PC-9 (cell line): Measurements from ENCODE around the gene GOLGA8J. TPM values are rescaled to one million over a fixed set of nuclear protein-coding genes. Genes with fewer than 3 reads are reported as not detected.

Experiments used
- BruUV-seq: library from RNA; stranded (reverse); fragments of 400-500 nt; replicated peaks from 2 replicates; lab custom pipeline; 2021; lab: Mats Ljungman, UMichigan
- CTCF ChIA-PET: fragments of 300-600 bp; sonication (Branson Sonifier 250); formaldehyde crosslinking; loops from one replicate; lab custom pipeline; 2022; ENCODE audit warnings: antibody characterized with exemption; lab: Charles Lee
- POLR2A ChIA-PET: fragments of 300-600 bp; sonication (Branson Sonifier 250); formaldehyde crosslinking; loops from one replicate; lab custom pipeline; 2022; ENCODE audit warnings: antibody characterized with exemption; ENCODE audit not compliant: unreplicated experiment; lab: Charles Lee
- DNase-seq, 2 experiments: peaks; one replicate each; pipeline versions ENCODE4 v3.0.0 to v3.0.0-alpha.2; 2015 to 2022; ENCODE audit warnings: mixed read lengths in 1 of 2
- H2AFZ ChIP-seq: fragments of 200-600 bp; sonication (generic); 2 replicates; pipeline ENCODE4 v1.8.1; 2017; ENCODE audit warnings: antibody characterized with exemption
- H3F3A ChIP-seq: fragments of 200-600 bp; sonication (generic); 2 replicates; pipeline ENCODE4 v1.8.1; 2017; ENCODE audit warnings: antibody characterized with exemption, mild to moderate bottlenecking, low read depth; ENCODE audit not compliant: insufficient read depth
- H3K27ac ChIP-seq: fragments of 200-600 bp; sonication (generic); 2 replicates; pipeline ENCODE4 v1.6.1; 2016; ENCODE audit warnings: mixed run types
- H3K27me3 ChIP-seq: fragments of 200-600 bp; sonication (generic); 2 replicates; pipeline ENCODE4 v1.6.1; 2016; ENCODE audit warnings: low read depth, mixed run types; ENCODE audit not compliant: insufficient read depth
- H3K36me3 ChIP-seq: fragments of 200-600 bp; sonication (generic); 2 replicates; pipeline ENCODE4 v1.6.1; 2016; ENCODE audit warnings: low read depth, mixed run types
- H3K4me1 ChIP-seq: fragments of 200-600 bp; sonication (generic); replicated peaks from 2 replicates; pipeline ENCODE4 v1.6.1; 2016; ENCODE audit warnings: mixed run types; ENCODE audit not compliant: insufficient read depth
- H3K4me2 ChIP-seq: fragments of 200-600 bp; sonication (generic); 2 replicates; pipeline ENCODE4 v1.6.1; 2017; ENCODE audit warnings: mixed run types
- H3K4me3 ChIP-seq: fragments of 200-600 bp; sonication (generic); 2 replicates; pipeline ENCODE4 v1.6.1; 2016; ENCODE audit warnings: mixed run types
- H3K79me2 ChIP-seq: fragments of 200-600 bp; sonication (generic); 2 replicates; pipeline ENCODE4 v1.6.1; 2017; ENCODE audit warnings: low read depth, mixed run types
- H3K9me2 ChIP-seq: fragments of 200-600 bp; sonication (generic); 2 replicates; pipeline ENCODE4 v1.8.1; 2017; ENCODE audit warnings: mild to moderate bottlenecking; ENCODE audit not compliant: insufficient read depth
- H3K9me3 ChIP-seq: fragments of 200-600 bp; sonication (generic); 2 replicates; pipeline ENCODE4 v1.8.1; 2016; ENCODE audit warnings: low read depth; ENCODE audit not compliant: insufficient read depth
- H4K20me1 ChIP-seq: fragments of 200-600 bp; sonication (generic); 2 replicates; pipeline ENCODE4 v1.8.1; 2017; ENCODE audit not compliant: insufficient read depth
- EZH2 ChIP-seq: fragments of 200-600 bp; sonication (generic); IDR thresholded peaks from 2 replicates; pipeline ENCODE4 v1.8.0; 2017; ENCODE audit warnings: antibody characterized with exemption, low read depth
- intact Hi-C: fragments of 100-400 bp; cut with micrococcal nuclease; formaldehyde crosslinking; loops from one replicate; pipeline ENCODE4 v1.10.0; 2022; ENCODE audit not compliant: unreplicated experiment
- total RNA-seq: library from RNA; stranded (reverse); gene quantifications from 2 replicates; pipeline ENCODE4 v1.2.3, GENCODE V29; 2021
- TF ChIP-seq, protein P1 (sequence below): fragments of 200-600 bp; sonication (generic); conservative IDR thresholded peaks from 2 replicates; pipeline ENCODE4 v1.6.1; 2017; ENCODE audit warnings: mixed run types, antibody characterized with exemption, mild to moderate bottlenecking, moderate library complexity

GOLGA8J gene
- total RNA-seq, 1 experiment from 2014 or later: not detected

- BruUV-seq: no TSS peak
- intact Hi-C loops: no loop called here
- no peak for DNase-seq
- H4K20me1 ChIP-seq: no peaks in the 10 kb centered on the region
- TF ChIP-seq, protein P1, sequence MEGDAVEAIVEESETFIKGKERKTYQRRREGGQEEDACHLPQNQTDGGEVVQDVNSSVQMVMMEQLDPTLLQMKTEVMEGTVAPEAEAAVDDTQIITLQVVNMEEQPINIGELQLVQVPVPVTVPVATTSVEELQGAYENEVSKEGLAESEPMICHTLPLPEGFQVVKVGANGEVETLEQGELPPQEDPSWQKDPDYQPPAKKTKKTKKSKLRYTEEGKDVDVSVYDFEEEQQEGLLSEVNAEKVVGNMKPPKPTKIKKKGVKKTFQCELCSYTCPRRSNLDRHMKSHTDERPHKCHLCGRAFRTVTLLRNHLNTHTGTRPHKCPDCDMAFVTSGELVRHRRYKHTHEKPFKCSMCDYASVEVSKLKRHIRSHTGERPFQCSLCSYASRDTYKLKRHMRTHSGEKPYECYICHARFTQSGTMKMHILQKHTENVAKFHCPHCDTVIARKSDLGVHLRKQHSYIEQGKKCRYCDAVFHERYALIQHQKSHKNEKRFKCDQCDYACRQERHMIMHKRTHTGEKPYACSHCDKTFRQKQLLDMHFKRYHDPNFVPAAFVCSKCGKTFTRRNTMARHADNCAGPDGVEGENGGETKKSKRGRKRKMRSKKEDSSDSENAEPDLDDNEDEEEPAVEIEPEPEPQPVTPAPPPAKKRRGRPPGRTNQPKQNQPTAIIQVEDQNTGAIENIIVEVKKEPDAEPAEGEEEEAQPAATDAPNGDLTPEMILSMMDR: no peak
- no peak for TF ChIP-seq EZH2
- H3K4me1 ChIP-seq: no peaks in the 10 kb centered on the region
- no peak overlapping the region for H3K4me2 ChIP-seq
- ChIA-PET CTCF (no interaction called here), POLR2A (no interaction called here)
- H3K36me3 ChIP-seq: no peaks in the 10 kb centered on the region
- no peaks in the 10 kb centered on the region for H3K27me3 ChIP-seq
- no peaks in the 10 kb centered on the region for H3K9me2 ChIP-seq
- H3K4me3 ChIP-seq: no peak overlapping the region
- no peaks in the 10 kb centered on the region for H3F3A ChIP-seq
- H3K27ac ChIP-seq: no peak overlapping the region
- H3K9me3 ChIP-seq: no peaks in the 10 kb centered on the region
- H3K79me2 ChIP-seq: no peaks in the 10 kb centered on the region
- no peak overlapping the region for H2AFZ ChIP-seq
These were observed 23.0 kb upstream of the GOLGA8J start for GRCh38 chr15:30059771-30060170.

DNA sequence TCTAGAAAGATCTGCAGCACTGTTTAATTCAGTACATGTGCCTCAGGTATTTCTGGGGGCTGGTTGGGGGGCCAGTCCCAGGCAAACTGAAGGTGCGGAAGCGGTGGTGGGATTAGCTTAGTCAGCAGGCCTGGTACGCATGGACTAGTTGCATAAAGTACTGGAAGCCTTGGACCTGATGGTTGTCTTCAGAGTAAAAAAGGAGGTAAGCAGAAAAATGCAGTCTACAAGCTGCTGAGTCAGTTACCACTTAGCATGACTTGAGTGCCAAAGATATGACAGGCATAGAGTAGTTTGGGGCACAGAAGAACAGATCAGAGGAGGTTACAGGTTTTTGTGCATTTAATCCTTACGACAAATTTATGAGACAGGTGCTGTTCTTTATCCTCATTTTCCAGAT lies 19.9 kb upstream of the GOLGA8J start:
- no peak overlapping the region for H2AFZ ChIP-seq
- POLR2A ChIA-PET: no interaction called here
- no peak overlapping the region for H3K4me2 ChIP-seq
- no peaks in the 10 kb centered on the region for H3K79me2 ChIP-seq
- H3K27ac ChIP-seq: no peak overlapping the region
- H3K9me2 ChIP-seq: no peaks in the 10 kb centered on the region
- H3K36me3 ChIP-seq: no peaks in the 10 kb centered on the region
- no peak for TF ChIP-seq EZH2
- TF ChIP-seq, protein P1: no peak
- no peak for DNase-seq
- no peaks in the 10 kb centered on the region for H4K20me1 ChIP-seq
- CTCF ChIA-PET: no interaction called here
- 0 out of 2 replicates have a peak, but pooled peaks cover 4% of the 10 kb centered on the region for H3K27me3 ChIP-seq
- no peaks in the 10 kb centered on the region for H3K9me3 ChIP-seq
- intact Hi-C loops: no loop called here
- H3K4me1 ChIP-seq: no peaks in the 10 kb centered on the region
- no TSS peak for BruUV-seq
- no peaks in the 10 kb centered on the region for H3F3A ChIP-seq
- no peak overlapping the region for H3K4me3 ChIP-seq

DNA sequence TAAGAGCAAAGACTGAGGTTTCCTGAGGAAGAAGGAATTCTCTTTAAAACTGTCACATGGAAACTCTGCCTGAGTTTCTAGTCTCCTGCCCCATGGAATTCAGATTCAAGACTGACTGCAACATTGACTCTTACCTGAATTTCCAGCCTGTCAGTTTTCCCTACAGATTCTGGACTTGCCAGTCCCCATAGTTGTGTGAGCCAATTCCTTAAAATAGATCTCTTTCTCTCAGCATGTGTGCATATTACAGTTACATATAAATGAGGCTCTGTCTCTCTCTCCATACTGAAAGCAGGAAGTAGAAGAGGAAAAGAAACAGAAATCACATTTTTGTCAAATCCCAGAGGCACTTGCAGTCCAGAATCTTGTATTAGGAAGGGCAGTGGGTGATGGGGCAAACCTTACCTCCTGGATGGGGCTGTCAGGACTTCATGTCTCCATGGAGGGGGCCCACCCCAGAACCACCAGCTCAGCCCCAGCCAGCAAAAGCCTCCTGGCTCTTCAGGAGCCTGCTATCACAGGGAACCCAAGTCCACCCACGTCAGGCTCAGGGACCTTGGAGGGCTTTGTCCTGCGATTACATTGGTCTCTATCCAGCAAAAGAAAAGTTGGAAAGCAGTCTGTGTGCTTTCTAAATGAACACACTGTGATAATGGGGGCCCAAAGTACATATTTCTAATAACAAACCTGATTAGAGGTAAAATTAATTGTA lies 18.8 kb upstream of the GOLGA8J start:
- no peaks in the 10 kb centered on the region for H3F3A ChIP-seq
- no peaks in the 10 kb centered on the region for H3K9me3 ChIP-seq
- CTCF ChIA-PET: no interaction called here
- no peaks in the 10 kb centered on the region for H3K79me2 ChIP-seq
- H3K4me2 ChIP-seq: no peak overlapping the region
- H3K36me3 ChIP-seq: no peaks in the 10 kb centered on the region
- H3K4me1 ChIP-seq: no peaks in the 10 kb centered on the region
- H2AFZ ChIP-seq: no peak overlapping the region
- no peaks in the 10 kb centered on the region for H4K20me1 ChIP-seq
- intact Hi-C loops: no loop called here
- no peak for DNase-seq
- H3K4me3 ChIP-seq: no peak overlapping the region
- BruUV-seq: no TSS peak
- H3K27ac ChIP-seq: no peak overlapping the region
- 0 out of 2 replicates have a peak, but pooled peaks cover 4% of the 10 kb centered on the region for H3K27me3 ChIP-seq
- TF ChIP-seq, protein P1: no peak
- TF ChIP-seq EZH2: no peak
- POLR2A ChIA-PET: no interaction called here
- H3K9me2 ChIP-seq: no peaks in the 10 kb centered on the region
